Activated CD8-positive, alpha-beta T cell treated with anti-CD3 and anti-CD28 coated beads for 36 hours (primary cell): ENCODE data around the gene COL4A3. TPM values are rescaled to one million over a fixed set of nuclear protein-coding genes. Genes with fewer than 3 reads are reported as not detected.

ENCODE experiments used
- ATAC-seq: fragments of 200-7000 bp; cut with Tn5 transposase; one replicate; pipeline ENCODE4 v1.10.0; 2021; ENCODE audit warnings: mild to moderate bottlenecking, moderate library complexity
- CTCF ChIA-PET: fragments of 350-600 bp; sonication (Branson Sonifier 250); formaldehyde crosslinking; loops from one replicate; lab custom pipeline; 2021; ENCODE audit warnings: antibody characterized with exemption; lab: Charles Lee
- POLR2A ChIA-PET: fragments of 350-600 bp; sonication (Branson Sonifier 250); formaldehyde crosslinking; loops from one replicate; lab custom pipeline; 2021; ENCODE audit warnings: antibody characterized with exemption; lab: Charles Lee
- DNase-seq: peaks from one replicate; pipeline ENCODE4 v3.0.0-alpha.2; 2020
- H3K27ac Mint-ChIP-seq: one replicate; pipeline ENCODE4 v1.8.0; 2021; ENCODE audit warnings: mild to moderate bottlenecking, mixed read lengths
- H3K27me3 Mint-ChIP-seq: one replicate; pipeline ENCODE4 v1.8.0; 2021; ENCODE audit warnings: mixed read lengths
- H3K36me3 Mint-ChIP-seq: one replicate; pipeline ENCODE4 v1.8.0; 2021; ENCODE audit warnings: low read depth, mixed read lengths
- H3K4me1 Mint-ChIP-seq: one replicate; pipeline ENCODE4 v1.8.0; 2021; ENCODE audit warnings: low read depth, mixed read lengths
- H3K4me3 Mint-ChIP-seq: one replicate; pipeline ENCODE4 v1.8.0; 2021; ENCODE audit warnings: mild to moderate bottlenecking, moderate library complexity, mixed read lengths
- H3K9me3 Mint-ChIP-seq: one replicate; pipeline ENCODE4 v1.8.0; 2021; ENCODE audit warnings: mixed read lengths
- CTCF ChIP-seq: fragments of 200-600 bp; IDR thresholded peaks from one replicate; pipeline ENCODE4 v1.8.0; 2022; ENCODE audit warnings: antibody characterized with exemption, mild to moderate bottlenecking
- intact Hi-C: fragments of 100-400 bp; cut with micrococcal nuclease; formaldehyde crosslinking; loops from one replicate; pipeline ENCODE4 v1.10.0; 2022
- total RNA-seq, 2 experiments: library from RNA; stranded (reverse); gene quantifications; one replicate each; pipeline ENCODE4 v1.2.3, GENCODE V29; 2021

The COL4A3 gene
- total RNA-seq, 2 experiments from 2014 or later: not detected

GRCh38 chr2:227153758-227154486, 10.5 kb upstream of the COL4A3 start:
- H3K36me3 Mint-ChIP-seq: no peaks in the 10 kb centered on the region
- H3K27me3 Mint-ChIP-seq: peaks cover 20% of the 10 kb centered on the region
- no peak for TF ChIP-seq CTCF
- intact Hi-C loops: no loop called here
- ATAC-seq: no peak
- H3K27ac Mint-ChIP-seq: no peak overlapping the region
- no peak for DNase-seq
- ChIA-PET CTCF (no interaction called here), POLR2A (no interaction called here)
- peaks cover 2% of the 10 kb centered on the region for H3K9me3 Mint-ChIP-seq
- H3K4me1 Mint-ChIP-seq: no peaks in the 10 kb centered on the region
- no peak overlapping the region for H3K4me3 Mint-ChIP-seq

GRCh38 chr2:227154986-227155774, 9.2 kb upstream of the COL4A3 start:
- peaks cover 23% of the 10 kb centered on the region for H3K27me3 Mint-ChIP-seq
- intact Hi-C loops: no loop called here
- H3K27ac Mint-ChIP-seq: no peak overlapping the region
- no peak overlapping the region for H3K4me3 Mint-ChIP-seq
- DNase-seq (no peak), ATAC-seq (no peak)
- H3K36me3 Mint-ChIP-seq: no peaks in the 10 kb centered on the region
- POLR2A ChIA-PET: interaction anchor here (0.6 to 1.1 kb wide), 2 partner anchors 64 to 594 kb away, joined by 3 read pairs; no protein-coding TSS in a partner anchor
- TF ChIP-seq CTCF: no peak
- CTCF ChIA-PET: interaction anchor here (0.6 kb wide), 1 partner anchor 83 kb away, joined by 3 read pairs; no protein-coding TSS in a partner anchor
- H3K9me3 Mint-ChIP-seq: peaks cover 7% of the 10 kb centered on the region
- no peaks in the 10 kb centered on the region for H3K4me1 Mint-ChIP-seq

- H3K36me3 Mint-ChIP-seq: no peaks in the 10 kb centered on the region
- intact Hi-C loops: no loop called here
- CTCF ChIA-PET: no interaction called here
- no peak overlapping the region for H3K27ac Mint-ChIP-seq
- DNase-seq: no peak
- H3K27me3 Mint-ChIP-seq: peaks cover 46% of the 10 kb centered on the region
- no peak overlapping the region for H3K4me3 Mint-ChIP-seq
- ATAC-seq: no peak
- TF ChIP-seq CTCF: no peak
- peaks cover 2% of the 10 kb centered on the region for H3K4me1 Mint-ChIP-seq
- POLR2A ChIA-PET: no interaction called here
- peaks cover 6% of the 10 kb centered on the region for H3K9me3 Mint-ChIP-seq
Observed at GRCh38 chr2:227160164-227160563, 4.3 kb upstream of the COL4A3 start.

GRCh38 chr2:227161947-227162346, 2.5 kb upstream of the COL4A3 start:
- ChIA-PET POLR2A (no interaction called here), CTCF (interaction anchor here (1.7 kb wide), 1 partner anchor 76 kb away, joined by 6 read pairs; no protein-coding TSS in a partner anchor)
- Mint-ChIP-seq H3K36me3 (no peaks in the 10 kb centered on the region), H3K27me3 (peaks cover 54% of the 10 kb centered on the region), H3K4me3 (no peak overlapping the region), H3K27ac (no peak overlapping the region), H3K9me3 (peaks cover 6% of the 10 kb centered on the region), H3K4me1 (peaks cover 2% of the 10 kb centered on the region)
- intact Hi-C loops: no loop called here
- DNase-seq (no peak), ATAC-seq (no peak)
- no peak for TF ChIP-seq CTCF
